Effector CD4-positive, alpha-beta T cell (primary cell): ENCODE data around the gene NR2F1-AS1.

ENCODE experiments used
- DNase-seq: peaks from one replicate; pipeline ENCODE4 v3.0.0-alpha.2; 2020

The NR2F1-AS1 gene

GRCh38 chr5:93589152-93589828, 8.3 kb upstream of the NR2F1-AS1 start:
- DNase-seq, result no peak

- no peak for DNase-seq
Measured at GRCh38 chr5:93588352-93589151, 7.5 kb upstream of the NR2F1-AS1 start.

GRCh38 chr5:93587597-93588351, 6.8 kb upstream of the NR2F1-AS1 start:
- DNase-seq, result no peak

GRCh38 chr5:93586736-93587596, 5.9 kb upstream of the NR2F1-AS1 start:
- DNase-seq, result no peak

GRCh38 chr5:93585767-93586385, 4.9 kb upstream of the NR2F1-AS1 start:
- DNase-seq, result no peak

GRCh38 chr5:93585041-93585766, 4.2 kb upstream of the NR2F1-AS1 start:
- DNase-seq, result no peak

- no peak for DNase-seq
Measured at GRCh38 chr5:93584596-93585040, 3.6 kb upstream of the NR2F1-AS1 start.

GRCh38 chr5:93583768-93584595, 3.0 kb upstream of the NR2F1-AS1 start:
- no peak for DNase-seq

GRCh38 chr5:93583439-93583767, 2.4 kb upstream of the NR2F1-AS1 start:
- DNase-seq, result no peak

- no peak for DNase-seq
Measured at GRCh38 chr5:93582677-93583438, 1.8 kb upstream of the NR2F1-AS1 start, which contains the start of gene NR2F1. Gene NR2F1 (plus strand): TSS chr5:93583222. CDS start chr5:93585024, 1,802 bp downstream.

- no peak for DNase-seq
Measured at GRCh38 chr5:93582167-93582462, 1.1 kb upstream of the NR2F1-AS1 start.

- DNase-seq, result no peak
Measured at GRCh38 chr5:93580063-93580926, 724 bp downstream of the NR2F1-AS1 start.

- DNase-seq, result no peak
Measured at GRCh38 chr5:93579692-93580062, 1.3 kb downstream of the NR2F1-AS1 start.

- no peak for DNase-seq
Measured at GRCh38 chr5:93578813-93579691, 2.0 kb downstream of the NR2F1-AS1 start.

- DNase-seq, result no peak
Measured at GRCh38 chr5:93577854-93578812, 2.9 kb downstream of the NR2F1-AS1 start.
